Right lobe of liver (tissue), 4 donors: ENCODE results near the gene CTNND2.

Experiments used
- POLR2A ChIP-seq: fragments of 450-650 bp; IDR thresholded peaks from one replicate; pipeline ENCODE4 v1.6.1; 2017; ENCODE audit warnings: antibody characterized with exemption, mild to moderate bottlenecking
- TF ChIP-seq, protein P1 (sequence below), 4 donors: fragments of 200-600 bp in 3 of 4; fragments of 450-650 bp in 1 of 4; IDR thresholded peaks; one replicate each; pipeline versions ENCODE4 v1.5.1 to v1.8.0; 2016 to 2022; ENCODE audit warnings: antibody characterized with exemption in 4 of 4, mild to moderate bottlenecking in 2 of 4
- donor health status: DM: no; HTN: no; CAD: no.
- donor health status: DM: no; HTN: no; CAD: no.
- donor health status: DM: no; HTN: yes; CAD: no.

DNA sequence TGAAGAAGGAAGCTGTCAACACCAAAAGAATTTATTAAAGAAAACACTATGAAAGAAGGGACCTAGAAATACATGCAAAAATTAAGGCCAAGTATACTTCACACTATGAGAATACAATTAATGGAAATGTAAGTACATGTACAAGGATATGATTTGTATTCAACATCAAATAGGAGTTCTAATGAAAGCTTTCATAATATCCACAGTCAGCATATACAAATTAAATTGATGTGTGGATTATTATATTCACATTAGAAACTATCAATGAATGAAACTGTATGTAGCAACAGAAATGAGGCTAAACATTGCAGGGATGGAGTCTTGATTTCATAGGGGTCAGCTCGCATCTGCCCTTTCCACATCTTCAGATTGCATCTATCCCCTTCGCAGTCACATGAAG is 401.5 kb downstream of the CTNND2 start:
- no peak for TF ChIP-seq POLR2A
- TF ChIP-seq, protein P1, sequence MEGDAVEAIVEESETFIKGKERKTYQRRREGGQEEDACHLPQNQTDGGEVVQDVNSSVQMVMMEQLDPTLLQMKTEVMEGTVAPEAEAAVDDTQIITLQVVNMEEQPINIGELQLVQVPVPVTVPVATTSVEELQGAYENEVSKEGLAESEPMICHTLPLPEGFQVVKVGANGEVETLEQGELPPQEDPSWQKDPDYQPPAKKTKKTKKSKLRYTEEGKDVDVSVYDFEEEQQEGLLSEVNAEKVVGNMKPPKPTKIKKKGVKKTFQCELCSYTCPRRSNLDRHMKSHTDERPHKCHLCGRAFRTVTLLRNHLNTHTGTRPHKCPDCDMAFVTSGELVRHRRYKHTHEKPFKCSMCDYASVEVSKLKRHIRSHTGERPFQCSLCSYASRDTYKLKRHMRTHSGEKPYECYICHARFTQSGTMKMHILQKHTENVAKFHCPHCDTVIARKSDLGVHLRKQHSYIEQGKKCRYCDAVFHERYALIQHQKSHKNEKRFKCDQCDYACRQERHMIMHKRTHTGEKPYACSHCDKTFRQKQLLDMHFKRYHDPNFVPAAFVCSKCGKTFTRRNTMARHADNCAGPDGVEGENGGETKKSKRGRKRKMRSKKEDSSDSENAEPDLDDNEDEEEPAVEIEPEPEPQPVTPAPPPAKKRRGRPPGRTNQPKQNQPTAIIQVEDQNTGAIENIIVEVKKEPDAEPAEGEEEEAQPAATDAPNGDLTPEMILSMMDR (IDR thresholded peaks at IDR 0.05), result no peak
